Umbilical cord (tissue), 2 donors: ENCODE results near the gene PCA3. TPM values are rescaled to one million over a fixed set of nuclear protein-coding genes. Genes with fewer than 3 reads are reported as not detected.

ENCODE experiments used
- DNase-seq: peaks from one replicate; pipeline ENCODE4 v3.0.0-alpha.2; 2015; ENCODE audit warnings: low spot score
- total RNA-seq: library from RNA; depleted of rRNA; stranded (reverse); fragments of >200 nt; gene quantifications from one replicate; pipeline ENCODE4 v1.2.3, GENCODE V29; 2014; ENCODE audit warnings: low replicate concordance; ENCODE audit not compliant: insufficient read depth

PCA3 gene
- total RNA-seq, 1 donor from 2014 or later: 8.4 TPM

GRCh38 chr9:76827296-76828080 is 63.2 kb downstream of the PCA3 start:
- DNase-seq: no peak

- peak; percentile 92 for DNase-seq
Measured at GRCh38 chr9:76828447-76828846, 64.2 kb downstream of the PCA3 start.

GRCh38 chr9:76835571-76836283 is 71.5 kb downstream of the PCA3 start:
- peak; percentile 82 for DNase-seq

Other genes with a start within 250 kb of the PCA3 start
- 12.3 TPM for gene PRUNE2, start 141.7 kb downstream of the PCA3 start, total RNA-seq